HepG2 (cell line): ENCODE data around the gene SPATS2. TPM values are rescaled to one million over a fixed set of nuclear protein-coding genes. Genes with fewer than 3 reads are reported as not detected.

Experiments
- ATM ChIP-seq: fragments of 450-650 bp; IDR thresholded peaks from 2 replicates; pipeline ENCODE4 v1.7.1; 2017; ENCODE audit warnings: mild to moderate bottlenecking, borderline replicate concordance
- JARID2 ChIP-seq: sonication (generic); formaldehyde crosslinking; IDR thresholded peaks from 2 replicates; pipeline ENCODE4 v1.8.1; 2023; ENCODE audit warnings: missing genetic modification reagents, inconsistent platforms; ENCODE audit not compliant: insufficient replicate concordance
- NR2F6 ChIP-seq, 2 experiments: IDR thresholded peaks; 2 replicates each; pipeline ENCODE4 v1.6.1; 2016; ENCODE audit warnings: antibody characterized with exemption in 1 of 2, mild to moderate bottlenecking in 1 of 2
- PCBP1 ChIP-seq: fragments of 200-400 bp; formaldehyde crosslinking; IDR thresholded peaks from 2 replicates; pipeline ENCODE4 v1.6.1; 2017; ENCODE audit warnings: mild to moderate bottlenecking, low read depth, low read length, borderline replicate concordance
- PRDM15 ChIP-seq: sonication (generic); formaldehyde crosslinking; IDR thresholded peaks from 2 replicates; pipeline ENCODE4 v1.4.0; 2020; ENCODE audit warnings: missing genetic modification reagents
- TCF12 ChIP-seq, 2 experiments: fragments of 450-650 bp in 1 of 2; sonication (generic) in 1 of 2; formaldehyde crosslinking in 1 of 2; IDR thresholded peaks; 2 replicates each; pipeline versions ENCODE4 v1.6.1 to v1.8.0; 2017 to 2022; ENCODE audit warnings: antibody characterized with exemption in 1 of 2, mild to moderate bottlenecking in 1 of 2, missing genetic modification reagents in 1 of 2, moderate library complexity in 1 of 2
- TCF7 ChIP-seq: sonication (generic); IDR thresholded peaks from 2 replicates; pipeline ENCODE4 v1.6.1; 2016; ENCODE audit warnings: antibody characterized with exemption, low read depth
- WIZ ChIP-seq: sonication (generic); formaldehyde crosslinking; IDR thresholded peaks from 2 replicates; pipeline ENCODE4 v1.5.1; 2020; ENCODE audit warnings: mild to moderate bottlenecking, missing genetic modification reagents
- ZNF431 ChIP-seq: sonication (generic); formaldehyde crosslinking; IDR thresholded peaks from 2 replicates; pipeline ENCODE4 v1.9.0; 2022; ENCODE audit warnings: missing genetic modification reagents, low read depth, mild to moderate bottlenecking, borderline replicate concordance
- ZNF746 ChIP-seq: sonication (generic); formaldehyde crosslinking; IDR thresholded peaks from 2 replicates; pipeline ENCODE4 v1.8.0; 2022; ENCODE audit warnings: mild to moderate bottlenecking, missing genetic modification reagents
- ZNF768 ChIP-seq: sonication (generic); formaldehyde crosslinking; IDR thresholded peaks from 2 replicates; pipeline ENCODE4 v1.4.0; 2020; ENCODE audit warnings: missing genetic modification reagents
- ZNF790 ChIP-seq: sonication (generic); formaldehyde crosslinking; IDR thresholded peaks from 2 replicates; pipeline ENCODE4 v1.8.0; 2022; ENCODE audit warnings: missing genetic modification reagents, mild to moderate bottlenecking, borderline replicate concordance
- ZNF841 ChIP-seq: sonication (generic); formaldehyde crosslinking; IDR thresholded peaks from 2 replicates; pipeline ENCODE4 v1.8.1; 2023; ENCODE audit warnings: missing genetic modification reagents, borderline replicate concordance
- polyA plus RNA-seq, 8 experiments: library from polyadenylated mRNA; depleted of rRNA in 3 of 8; stranded (reverse) in 7 of 8; unstranded in 1 of 8; fragments of >200 nt; fragmentation: Illumina TruSeq in 4 of 8; extraction: Trizol in 4 of 8; gene quantifications; 2 replicates each; pipeline versions ENCODE4 v1.2.1 to v1.2.3, GENCODE V29; 2011 to 2016; ENCODE audit warnings: low read depth in 4 of 8, missing spikeins in 1 of 8, mixed read lengths in 1 of 8; ENCODE audit not compliant: insufficient read depth in 1 of 8
- total RNA-seq, 5 experiments: library from RNA; depleted of rRNA; stranded (reverse); fragments of >200 nt; fragmentation: Illumina TruSeq; extraction: Trizol; gene quantifications; 2 replicates each; pipeline ENCODE4 v1.2.3, GENCODE V29; 2016; ENCODE audit warnings: low read depth in 1 of 5
- TF ChIP-seq, protein P1 (sequence below): sonication (generic); formaldehyde crosslinking; IDR thresholded peaks from 2 replicates; pipeline ENCODE4 v1.4.0; 2020; ENCODE audit warnings: missing genetic modification reagents
- TF ChIP-seq, protein P2 (sequence below): sonication (generic); formaldehyde crosslinking; IDR thresholded peaks from 2 replicates; pipeline ENCODE4 v1.5.0; 2020; ENCODE audit warnings: mild to moderate bottlenecking, missing genetic modification reagents
- TF ChIP-seq, protein P3 (sequence below): sonication (generic); formaldehyde crosslinking; IDR thresholded peaks from 2 replicates; pipeline ENCODE4 v1.8.1; 2022; ENCODE audit warnings: mild to moderate bottlenecking, missing genetic modification reagents
- TF ChIP-seq, protein P4 (sequence below): sonication (generic); formaldehyde crosslinking; conservative IDR thresholded peaks from 2 replicates; pipeline ENCODE4 v1.4.0; 2020; ENCODE audit warnings: missing genetic modification reagents

SPATS2 gene
- total and polyA plus RNA-seq, 2 of the 13 experiments (the other 11 are each of a cell fraction or from before 2014, with no cell fraction given) = 19.3 to 28.1 TPM

- TF ChIP-seq TCF12 (IDR thresholded peaks at IDR 0.05) (no peak), TCF12 (CRISPR knock-in tag; IDR thresholded peaks at IDR 0.05) (no peak), ZNF768 (no peak), ZNF746 (CRISPR knock-in tag) (0 out of 2 replicates have a peak, but pooled peaks have one; percentile 62), ZNF790 (no peak), ATM (no peak), NR2F6 (IDR thresholded peaks at IDR 0.05) (no peak), NR2F6 (CRISPR knock-in tag; IDR thresholded peaks at IDR 0.05) (no peak), JARID2 (CRISPR knock-in tag) (no peak), PRDM15 (CRISPR knock-in tag) (no peak), PCBP1 (no peak), TCF7 (no peak), WIZ (CRISPR knock-in tag) (peak; percentile 30; the same call in 1 of the 2 replicates), ZNF431 (CRISPR knock-in tag) (no peak), ZNF841 (CRISPR knock-in tag) (no peak)
- TF ChIP-seq, protein P1, sequence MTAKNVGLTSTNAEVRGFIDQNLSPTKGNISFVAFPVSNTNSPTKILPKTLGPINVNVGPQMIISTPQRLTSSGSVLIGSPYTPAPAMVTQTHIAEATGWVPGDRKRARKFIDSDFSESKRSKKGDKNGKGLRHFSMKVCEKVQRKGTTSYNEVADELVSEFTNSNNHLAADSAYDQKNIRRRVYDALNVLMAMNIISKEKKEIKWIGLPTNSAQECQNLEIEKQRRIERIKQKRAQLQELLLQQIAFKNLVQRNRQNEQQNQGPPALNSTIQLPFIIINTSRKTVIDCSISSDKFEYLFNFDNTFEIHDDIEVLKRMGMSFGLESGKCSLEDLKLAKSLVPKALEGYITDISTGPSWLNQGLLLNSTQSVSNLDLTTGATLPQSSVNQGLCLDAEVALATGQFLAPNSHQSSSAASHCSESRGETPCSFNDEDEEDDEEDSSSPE = no peak
- TF ChIP-seq, protein P2, sequence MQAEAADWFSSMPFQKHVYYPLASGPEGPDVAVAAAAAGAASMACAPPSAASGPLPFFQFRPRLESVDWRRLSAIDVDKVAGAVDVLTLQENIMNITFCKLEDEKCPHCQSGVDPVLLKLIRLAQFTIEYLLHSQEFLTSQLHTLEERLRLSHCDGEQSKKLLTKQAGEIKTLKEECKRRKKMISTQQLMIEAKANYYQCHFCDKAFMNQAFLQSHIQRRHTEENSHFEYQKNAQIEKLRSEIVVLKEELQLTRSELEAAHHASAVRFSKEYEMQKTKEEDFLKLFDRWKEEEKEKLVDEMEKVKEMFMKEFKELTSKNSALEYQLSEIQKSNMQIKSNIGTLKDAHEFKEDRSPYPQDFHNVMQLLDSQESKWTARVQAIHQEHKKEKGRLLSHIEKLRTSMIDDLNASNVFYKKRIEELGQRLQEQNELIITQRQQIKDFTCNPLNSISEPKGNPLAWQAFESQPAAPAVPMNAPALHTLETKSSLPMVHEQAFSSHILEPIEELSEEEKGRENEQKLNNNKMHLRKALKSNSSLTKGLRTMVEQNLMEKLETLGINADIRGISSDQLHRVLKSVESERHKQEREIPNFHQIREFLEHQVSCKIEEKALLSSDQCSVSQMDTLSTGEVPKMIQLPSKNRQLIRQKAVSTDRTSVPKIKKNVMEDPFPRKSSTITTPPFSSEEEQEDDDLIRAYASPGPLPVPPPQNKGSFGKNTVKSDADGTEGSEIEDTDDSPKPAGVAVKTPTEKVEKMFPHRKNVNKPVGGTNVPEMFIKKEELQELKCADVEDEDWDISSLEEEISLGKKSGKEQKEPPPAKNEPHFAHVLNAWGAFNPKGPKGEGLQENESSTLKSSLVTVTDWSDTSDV (CRISPR knock-in tag) = no peak
- TF ChIP-seq, protein P3, sequence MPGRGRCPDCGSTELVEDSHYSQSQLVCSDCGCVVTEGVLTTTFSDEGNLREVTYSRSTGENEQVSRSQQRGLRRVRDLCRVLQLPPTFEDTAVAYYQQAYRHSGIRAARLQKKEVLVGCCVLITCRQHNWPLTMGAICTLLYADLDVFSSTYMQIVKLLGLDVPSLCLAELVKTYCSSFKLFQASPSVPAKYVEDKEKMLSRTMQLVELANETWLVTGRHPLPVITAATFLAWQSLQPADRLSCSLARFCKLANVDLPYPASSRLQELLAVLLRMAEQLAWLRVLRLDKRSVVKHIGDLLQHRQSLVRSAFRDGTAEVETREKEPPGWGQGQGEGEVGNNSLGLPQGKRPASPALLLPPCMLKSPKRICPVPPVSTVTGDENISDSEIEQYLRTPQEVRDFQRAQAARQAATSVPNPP (CRISPR knock-in tag) = no peak
- TF ChIP-seq, protein P4, sequence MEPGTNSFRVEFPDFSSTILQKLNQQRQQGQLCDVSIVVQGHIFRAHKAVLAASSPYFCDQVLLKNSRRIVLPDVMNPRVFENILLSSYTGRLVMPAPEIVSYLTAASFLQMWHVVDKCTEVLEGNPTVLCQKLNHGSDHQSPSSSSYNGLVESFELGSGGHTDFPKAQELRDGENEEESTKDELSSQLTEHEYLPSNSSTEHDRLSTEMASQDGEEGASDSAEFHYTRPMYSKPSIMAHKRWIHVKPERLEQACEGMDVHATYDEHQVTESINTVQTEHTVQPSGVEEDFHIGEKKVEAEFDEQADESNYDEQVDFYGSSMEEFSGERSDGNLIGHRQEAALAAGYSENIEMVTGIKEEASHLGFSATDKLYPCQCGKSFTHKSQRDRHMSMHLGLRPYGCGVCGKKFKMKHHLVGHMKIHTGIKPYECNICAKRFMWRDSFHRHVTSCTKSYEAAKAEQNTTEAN (CRISPR knock-in tag) = no peak
These were observed 200.6 kb downstream of the SPATS2 start, which contains the start of gene MCRS1 (continued) for GRCh38 chr12:49567611-49568441.
